Stimulated activated CD4-positive, alpha-beta T cell treated with anti-CD3 and anti-CD28 coated beads, TNF-alpha, amount 100 ng/mL, for 48 hours (primary cell): ENCODE data around the gene TPT1.

ENCODE experiments used
- DNase-seq, 3 donors: peaks; one replicate each; pipeline ENCODE4 v3.0.0-alpha.2; 2020; ENCODE audit warnings: low read depth in 3 of 3

TPT1 gene

DNA sequence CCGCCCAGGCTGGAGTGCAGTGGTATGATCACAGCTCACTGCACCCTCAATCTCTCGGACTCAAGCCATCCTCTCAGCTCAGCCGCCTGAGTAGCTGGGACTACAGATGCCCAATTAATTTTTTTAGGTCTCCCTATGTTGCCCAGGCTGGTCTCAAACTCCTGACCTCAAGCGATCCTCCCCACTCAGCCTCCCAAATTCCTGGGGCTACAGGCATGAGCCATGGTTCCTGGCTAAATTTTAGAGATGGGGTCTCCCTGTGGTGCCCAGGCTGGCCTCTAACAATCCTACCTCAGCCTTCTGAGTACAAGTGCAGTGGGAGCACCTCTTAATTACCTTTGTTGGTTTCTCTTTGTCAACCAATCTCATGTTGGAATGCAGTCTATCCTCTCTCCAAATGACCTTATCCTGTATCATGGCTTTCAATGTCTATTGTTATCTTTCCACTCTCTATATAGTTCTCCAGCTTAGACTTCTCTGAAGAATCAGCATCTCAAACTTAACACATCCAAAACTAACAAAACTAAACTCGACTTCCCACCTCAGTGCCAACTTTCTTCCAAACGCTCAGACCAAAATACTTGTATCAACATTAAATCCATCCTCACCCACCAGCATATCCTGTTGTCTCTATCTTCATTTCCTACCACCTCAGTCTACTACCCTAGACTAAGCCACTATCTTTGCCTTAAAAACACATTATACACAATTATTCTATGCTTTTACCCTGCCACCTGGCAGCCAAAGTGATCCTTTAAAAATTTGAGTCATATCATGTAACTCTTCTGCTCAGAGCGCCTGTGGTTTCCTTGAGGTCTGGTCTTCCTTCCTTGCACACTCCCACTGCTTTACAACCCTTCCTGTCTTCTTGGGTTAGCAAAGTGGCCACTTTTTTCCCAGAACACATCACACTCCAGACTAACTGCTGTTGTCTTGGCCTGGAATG is 6.7 kb downstream of the TPT1 start:
- DNase-seq, result peak in 1 of 3 donors; percentile 13

DNA sequence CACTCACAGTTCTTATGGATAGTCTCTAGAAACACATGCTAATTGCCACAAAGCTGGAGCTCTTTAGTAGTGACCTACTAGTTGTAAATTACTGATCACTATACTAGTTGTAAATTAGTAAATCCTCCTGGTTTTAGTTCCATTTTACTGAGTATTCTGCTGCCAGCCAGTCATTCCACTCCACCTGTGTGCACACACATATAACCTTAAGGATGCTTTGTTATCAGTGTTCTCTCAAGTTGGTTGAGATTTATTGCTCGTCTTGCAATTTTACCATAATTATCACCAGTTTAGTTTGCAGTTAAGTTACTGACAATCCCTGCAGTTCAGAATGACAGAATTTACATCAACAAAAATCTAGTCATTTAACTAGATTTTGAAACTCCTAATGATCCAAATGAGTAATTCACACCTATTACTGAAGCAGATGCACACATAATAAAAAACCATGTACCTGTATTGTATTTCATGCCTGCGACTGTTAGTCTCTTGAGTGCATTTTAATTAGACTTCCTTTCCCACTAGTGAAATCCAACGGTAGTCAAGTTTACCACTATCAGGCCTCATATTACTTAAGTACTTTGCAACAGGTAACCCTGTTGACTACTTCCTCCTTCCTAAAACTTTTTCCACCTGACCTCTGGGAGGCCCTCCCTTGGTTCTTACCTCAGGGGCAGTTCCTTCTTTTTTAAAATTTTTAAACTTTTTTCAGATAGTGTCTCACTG is 7.6 kb downstream of the TPT1 start:
- DNase-seq, result no peak

DNA sequence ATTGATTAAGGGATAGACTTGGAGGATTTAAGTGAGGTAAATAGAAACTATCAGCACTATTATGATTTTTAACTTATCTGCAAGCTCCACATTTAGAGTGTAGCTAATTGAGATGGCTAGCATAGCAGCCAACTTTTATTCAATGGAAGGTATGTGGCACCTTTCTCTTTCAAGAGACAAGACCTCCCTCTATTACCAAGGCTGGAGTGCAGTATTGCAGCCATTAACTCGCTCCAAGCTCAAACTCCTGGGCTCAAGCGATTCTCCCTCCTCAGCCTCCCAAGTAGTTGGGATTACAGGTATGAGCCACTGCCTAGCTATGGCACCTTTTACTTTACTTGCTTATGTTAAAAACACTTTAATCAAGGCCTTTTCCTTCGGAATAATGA is 8.2 kb downstream of the TPT1 start:
- DNase-seq, result no peak

DNA sequence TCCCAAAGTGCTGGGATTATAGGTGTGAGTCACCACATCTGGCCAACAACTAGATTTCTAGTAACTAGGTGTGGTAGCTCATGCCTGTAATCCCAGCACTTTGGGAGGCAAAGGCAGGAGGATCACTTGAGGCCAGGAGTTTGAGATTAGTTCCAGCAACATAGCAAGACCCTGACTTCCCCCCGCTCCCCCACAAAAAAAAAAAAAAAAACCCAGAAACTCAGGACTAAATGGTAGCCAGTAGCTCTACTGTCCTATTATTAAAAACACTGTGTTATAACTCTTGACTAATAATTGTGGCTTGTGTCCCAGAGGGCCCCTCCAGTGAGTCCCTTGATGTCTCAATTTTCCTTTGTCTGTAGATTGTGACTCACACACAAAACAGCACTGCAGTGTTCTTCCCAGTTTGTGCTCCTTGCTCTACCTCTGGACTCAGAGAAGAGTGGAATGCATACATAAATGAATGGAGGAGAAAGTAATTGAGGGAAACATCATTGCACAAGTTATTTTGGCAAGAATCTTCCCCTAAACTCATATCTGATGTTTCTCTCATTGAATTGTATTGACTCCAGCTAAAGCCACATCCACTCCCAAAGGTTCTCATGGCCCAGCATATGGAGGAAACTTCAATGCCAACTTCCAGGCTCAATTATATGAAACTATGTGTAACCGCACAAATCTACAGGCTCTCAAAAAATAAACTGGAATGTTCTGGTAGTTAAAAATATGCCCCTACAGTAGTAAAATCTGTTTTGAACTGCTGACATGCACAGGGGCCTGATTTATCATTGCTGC is 8.8 kb downstream of the TPT1 start:
- DNase-seq, result no peak

DNA sequence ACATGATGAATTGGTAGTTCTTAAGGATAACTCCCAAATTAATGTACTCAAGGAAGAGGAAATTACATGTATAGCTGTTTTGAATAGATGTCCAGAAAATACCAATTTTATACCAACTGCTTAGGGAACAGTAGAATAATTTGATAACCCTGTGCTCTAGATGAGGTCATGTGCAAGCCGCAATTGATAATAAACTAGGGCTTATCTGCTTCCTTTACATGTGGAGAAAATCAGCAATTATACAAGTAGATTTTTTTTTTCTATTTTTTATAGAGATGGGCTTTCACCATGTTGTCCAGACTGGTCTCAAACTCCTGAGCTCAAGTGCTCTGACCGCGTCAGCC is 9.3 kb downstream of the TPT1 start:
- DNase-seq, result no peak

DNA sequence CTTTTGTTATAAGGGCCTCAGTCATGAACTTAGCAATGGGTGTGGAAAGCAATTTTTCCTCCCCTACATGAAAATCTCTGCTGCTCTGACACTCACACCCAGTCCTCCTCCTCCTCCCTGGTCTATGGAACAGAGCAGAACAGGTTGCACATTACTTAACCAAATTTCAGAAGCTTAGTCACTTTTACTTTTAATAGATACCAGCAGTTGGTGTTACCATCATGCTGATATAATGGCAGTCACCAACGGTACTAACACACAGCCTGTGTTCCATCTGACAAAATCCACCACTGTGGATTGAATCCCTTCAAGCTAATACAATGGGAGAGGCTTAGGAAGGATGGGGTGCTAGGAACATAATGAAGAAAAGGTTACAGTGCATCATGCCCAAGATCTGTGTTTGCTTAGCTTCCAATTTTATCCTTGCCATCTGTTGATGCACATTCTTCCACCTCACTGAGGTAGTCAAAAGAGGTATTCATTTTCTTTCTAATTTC is 9.8 kb downstream of the TPT1 start:
- DNase-seq, result no peak

DNA sequence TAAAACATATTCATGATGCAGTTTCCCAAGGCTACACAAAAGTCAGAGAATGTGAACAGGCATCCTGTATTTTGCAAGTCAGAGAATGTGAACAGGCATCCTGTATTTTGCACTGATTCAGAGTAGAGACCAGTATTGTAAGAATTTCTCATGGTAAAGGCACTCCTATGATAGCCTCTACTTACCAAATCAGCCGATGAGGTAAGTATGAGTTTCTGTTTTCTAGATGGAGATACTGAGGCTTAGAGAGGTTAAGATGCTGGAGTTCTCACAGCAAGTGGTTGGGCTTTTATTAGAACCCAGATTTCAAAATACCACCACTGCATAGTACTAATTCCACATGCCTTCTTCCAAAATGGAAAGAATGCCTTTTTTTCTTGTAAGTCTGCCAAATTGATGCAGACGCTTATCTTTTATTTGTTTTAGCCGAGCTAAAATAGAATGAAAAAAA is 12.3 kb downstream of the TPT1 start:
- no peak for DNase-seq

DNA sequence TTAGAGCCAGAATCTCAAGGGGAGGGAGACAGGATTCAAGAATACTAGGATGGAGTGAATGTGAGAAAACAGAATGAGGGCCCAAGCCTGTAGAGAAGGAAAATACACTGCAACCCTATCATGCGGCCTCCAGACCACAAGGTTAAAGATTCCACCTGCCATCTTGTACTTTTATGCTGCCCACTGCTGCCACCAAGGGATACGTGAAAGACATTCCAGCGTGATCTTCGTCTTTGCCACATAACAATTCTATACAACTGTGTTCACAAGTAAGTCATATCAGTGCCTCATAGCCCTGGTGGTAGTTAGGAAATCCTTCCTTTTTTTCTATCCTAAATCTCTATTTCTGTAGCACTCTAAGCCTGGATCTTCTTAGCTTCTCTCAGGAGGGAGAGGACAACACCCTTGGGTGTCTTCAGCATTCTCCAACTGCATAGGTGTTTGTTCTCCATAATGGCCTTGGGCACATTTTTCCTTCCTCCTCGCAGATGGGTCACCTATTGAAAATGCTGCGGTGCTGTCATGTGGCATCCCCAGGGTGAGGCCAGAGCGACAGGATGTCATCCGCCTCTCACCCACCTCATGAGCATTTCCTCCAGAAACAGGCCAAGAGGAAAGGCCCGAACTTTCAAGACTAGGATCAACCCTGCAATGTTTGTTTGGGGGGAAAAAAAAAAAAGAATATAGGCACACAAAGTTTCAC is 13.6 kb downstream of the TPT1 start:
- no peak for DNase-seq

DNA sequence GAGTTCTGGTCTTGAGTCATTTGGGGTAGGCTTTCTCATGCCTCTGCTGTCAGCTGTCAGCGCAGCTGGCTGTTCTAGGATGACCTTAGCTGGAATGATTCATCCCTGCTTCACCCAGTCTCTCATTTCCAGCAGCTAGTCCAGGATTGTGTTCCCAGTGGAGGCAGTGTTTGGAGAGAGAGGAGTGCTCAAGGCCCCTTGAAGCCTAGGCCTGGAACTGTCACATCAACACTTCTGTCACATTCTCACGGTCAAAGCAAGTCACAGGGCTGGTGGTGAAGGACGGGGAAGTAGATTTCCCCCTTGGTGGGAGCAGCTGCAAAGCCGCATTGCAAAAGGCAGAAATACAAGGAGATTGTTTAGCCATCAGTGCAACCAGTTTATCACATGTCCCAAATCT is 15.2 kb downstream of the TPT1 start:
- no peak for DNase-seq

DNA sequence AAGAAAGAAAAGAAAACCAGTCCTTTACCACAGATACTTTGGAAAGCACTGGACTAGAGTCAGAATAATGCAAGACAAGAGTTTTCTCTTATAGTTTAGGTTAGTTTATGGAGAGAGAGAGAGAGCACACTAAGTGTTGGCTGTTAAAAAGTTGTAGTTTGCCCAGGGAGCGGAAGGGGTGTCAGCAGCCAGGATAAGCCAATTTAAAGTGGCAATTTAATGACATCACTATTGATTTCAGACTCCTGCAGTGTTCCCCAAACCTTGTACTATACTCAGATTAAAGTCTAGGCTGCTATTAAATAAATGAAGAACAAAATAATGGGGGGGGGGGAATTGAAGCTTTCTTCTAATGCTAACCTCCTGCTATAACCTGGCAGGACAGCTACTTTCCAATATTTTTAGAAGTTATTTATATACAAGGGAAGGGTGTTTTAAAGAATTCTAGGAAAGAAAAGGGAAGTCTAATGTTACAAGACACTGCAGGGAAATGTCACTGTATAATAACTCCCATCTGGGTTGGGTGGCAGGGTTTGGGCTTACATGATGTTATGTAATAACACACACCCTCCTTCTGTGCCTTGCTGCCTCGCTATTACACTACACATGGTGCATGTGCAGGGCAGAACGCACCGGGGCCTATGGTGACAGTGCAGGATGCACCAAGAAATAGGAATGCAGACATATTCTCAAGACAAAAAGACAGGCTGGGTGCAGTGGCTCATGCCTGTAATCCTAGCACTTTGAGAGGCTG is 19.9 kb downstream of the TPT1 start:
- no peak for DNase-seq

DNA sequence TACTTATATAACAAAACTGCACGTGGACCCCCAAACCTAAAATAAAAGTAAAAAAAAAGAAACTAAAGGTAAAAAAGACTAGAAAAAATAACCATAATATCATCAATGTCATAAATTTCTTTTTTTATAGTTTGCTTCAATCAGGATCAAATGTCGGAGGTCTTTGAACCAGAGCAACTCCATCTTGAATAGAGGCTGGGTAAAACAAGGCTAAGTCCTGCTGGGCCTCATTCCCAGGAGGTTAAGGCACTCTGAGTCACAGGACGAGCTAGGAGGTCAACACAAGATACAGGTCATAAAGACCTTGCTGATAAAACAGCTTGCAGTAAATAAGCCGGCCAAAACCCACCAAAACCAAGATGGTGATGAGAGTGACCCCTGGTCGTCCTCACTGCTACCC is 24.0 kb downstream of the TPT1 start:
- DNase-seq, result no peak

DNA sequence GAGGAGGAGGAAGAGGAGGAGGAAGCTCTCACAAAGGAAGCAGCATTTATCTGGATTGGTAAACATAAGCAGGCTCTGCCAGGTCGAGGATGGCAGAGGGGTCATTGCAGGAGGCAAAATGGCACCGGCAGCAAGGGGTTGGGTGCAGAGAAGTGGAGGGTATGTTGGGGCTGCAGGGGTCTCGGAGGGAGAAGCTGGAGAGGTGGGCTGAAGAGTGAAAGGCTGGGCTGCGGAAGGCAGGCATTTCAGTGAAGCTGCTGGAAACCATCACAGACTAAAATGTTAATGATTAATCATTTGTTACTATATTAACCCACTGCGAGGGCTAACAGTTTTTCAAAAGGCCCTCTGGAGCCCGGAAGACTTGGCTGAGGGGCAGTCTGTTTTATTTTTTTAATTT is 24.6 kb downstream of the TPT1 start:
- DNase-seq, result no peak

DNA sequence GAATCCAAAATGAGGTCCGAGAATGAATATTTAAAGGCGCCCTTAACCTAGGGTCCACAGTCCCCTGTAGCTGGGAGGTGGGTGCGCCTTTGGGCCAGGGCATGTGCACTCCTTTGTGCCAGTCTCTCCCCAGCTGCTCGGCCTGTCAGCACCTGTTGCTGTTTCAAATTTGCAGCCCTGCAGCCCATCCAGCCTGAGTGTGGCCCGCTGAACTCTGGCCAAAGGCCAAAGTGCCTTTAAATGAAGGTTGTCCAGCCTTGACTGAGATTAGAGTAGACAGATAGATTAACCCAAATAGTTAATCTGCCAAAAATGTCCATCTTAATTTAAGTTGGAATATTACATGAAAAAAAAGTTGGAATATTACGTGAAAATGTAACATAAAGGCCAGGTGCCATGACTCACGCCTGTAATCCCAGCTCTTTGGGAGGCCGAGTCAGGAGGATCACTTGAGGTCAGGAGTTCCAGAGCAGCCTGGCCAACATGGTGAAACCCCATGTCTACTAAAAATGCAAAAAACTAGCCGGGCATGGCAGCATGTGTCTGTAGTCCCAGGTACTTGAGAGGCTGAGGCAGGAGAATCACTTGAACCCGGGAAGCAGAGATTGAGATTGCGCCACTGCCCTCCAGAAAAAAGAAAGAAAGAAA is 25.3 kb downstream of the TPT1 start:
- DNase-seq, result no peak

DNA sequence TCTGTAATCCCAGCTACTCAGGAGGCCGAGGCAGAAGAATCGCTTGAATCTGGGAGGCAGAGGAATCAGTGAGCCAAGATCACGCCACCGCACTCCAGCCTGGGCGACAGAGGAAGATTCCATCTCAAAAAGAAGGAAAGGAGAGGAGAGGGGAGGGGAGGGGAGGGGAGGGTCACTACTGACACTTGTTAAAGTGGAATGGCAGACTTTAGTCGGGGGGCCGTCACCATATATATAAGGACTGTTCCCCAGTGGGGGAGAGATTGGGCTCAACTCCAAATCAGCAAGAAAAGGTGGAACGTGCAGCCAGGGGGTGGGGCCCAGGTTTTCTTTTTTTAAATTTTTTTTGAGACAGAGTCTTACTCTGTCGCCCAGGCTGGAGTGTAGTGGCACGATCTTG is 26.2 kb downstream of the TPT1 start:
- DNase-seq, result no peak

DNA sequence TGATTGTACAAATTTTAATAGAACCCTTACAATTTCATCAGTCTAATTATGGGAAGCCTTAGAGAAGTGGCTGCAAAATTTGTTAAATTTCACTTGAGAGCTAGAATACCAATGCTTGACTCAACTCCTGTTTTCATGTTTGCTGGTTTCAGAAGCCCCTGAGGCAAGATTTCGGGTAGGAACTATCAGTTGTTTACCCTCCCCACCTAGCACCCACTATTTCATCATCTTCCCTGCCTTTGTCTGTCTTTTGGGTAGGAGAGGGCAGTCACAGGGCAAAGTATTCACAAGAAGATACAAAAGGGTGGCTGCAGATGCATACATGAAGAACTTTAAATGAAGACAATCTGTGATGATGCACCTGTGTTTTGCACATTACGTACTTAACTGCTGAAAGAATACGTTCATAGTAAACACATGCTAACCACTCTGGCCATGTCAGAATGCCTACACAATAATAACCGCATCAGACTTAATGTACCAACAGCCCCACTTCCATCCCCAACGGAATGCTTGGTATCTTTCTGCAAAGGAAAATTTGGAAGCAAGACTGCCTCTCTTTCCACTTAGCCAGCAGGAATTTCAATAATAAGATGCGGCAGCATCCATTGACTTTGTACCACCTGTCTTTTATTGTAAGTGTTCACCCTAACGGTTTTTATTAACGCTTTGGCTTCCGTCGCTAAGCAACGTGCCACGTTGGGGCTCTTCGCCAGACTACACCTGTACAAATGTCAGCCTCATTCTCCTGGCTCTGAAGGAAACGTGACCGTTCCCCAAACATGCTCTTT is 30.4 kb downstream of the TPT1 start:
- DNase-seq, result no peak

DNA sequence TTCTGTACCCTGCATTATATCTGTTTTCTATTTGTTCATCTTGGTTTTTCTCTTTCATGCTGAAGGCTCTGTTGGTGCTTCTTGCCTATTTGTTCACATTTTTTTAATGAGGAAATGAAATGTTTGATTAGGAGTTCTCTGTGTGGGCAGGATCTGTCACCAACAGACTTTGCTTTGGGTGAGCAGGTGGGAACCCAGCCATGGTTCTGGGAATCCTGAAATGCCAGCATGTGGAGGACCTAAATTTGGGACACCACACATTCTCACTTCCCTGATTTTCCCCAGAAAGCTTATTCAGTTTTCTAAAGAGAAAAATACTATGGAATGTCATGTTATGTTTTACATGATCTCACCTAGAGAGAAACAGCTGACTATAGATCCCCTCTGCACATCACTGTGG is 34.0 kb downstream of the TPT1 start:
- DNase-seq, result no peak

DNA sequence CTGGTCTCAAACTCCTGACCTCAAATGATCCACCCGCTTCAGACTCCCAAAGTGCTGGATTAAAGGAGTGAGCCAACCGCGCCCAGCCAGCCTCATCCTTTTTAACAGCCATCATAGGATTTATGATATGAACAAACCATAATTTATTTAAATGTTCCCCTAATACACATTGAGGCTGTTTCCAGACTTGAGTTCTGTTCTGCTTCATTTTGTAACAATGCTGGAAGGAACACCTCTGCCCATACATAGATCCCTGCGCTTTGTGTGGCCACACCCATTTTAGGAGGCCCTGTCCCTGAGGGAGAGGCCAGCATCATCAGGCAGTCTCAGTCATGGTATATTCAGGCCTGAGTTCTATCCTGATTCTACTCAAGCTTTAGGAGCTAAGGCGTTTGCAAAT is 35.9 kb downstream of the TPT1 start:
- DNase-seq, result no peak

DNA sequence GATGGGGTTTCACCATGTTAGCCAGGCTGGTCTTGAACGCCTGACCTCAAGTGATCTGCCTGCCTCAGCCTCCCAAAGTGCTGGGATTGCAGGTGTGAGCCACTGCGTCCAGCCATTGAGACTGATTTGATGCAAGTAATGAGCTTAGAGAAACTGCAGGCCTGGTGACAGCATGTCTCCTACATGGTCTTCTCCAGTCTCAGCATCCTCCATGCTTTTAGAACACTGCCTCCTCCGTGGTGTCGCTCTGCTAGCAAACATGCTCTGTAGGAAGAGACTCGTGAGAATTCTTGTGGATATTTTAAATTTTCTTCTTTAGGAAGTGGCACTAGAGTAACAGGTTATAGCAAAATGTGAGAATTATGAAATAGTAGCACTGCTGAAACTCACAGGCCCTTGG is 37.1 kb downstream of the TPT1 start:
- no peak for DNase-seq

DNA sequence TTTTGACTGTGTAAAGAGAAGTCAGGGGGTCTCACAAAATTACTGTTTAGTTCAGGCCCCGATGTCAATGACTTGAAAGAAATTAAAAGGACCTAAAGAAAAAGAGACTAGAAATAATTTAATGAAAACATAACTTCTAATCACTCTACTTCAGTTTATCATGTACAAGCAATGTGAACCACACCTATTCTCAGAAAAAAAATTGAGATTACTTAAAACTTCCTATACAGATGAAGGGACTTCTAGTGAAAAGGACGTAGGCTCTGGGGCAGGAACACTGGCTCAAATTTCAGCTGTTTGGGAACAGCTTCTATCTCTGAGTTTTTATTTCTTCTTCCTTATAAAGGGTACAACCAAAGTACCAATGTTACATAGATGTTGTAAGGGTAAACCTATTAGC is 38.0 kb downstream of the TPT1 start:
- DNase-seq, result no peak

DNA sequence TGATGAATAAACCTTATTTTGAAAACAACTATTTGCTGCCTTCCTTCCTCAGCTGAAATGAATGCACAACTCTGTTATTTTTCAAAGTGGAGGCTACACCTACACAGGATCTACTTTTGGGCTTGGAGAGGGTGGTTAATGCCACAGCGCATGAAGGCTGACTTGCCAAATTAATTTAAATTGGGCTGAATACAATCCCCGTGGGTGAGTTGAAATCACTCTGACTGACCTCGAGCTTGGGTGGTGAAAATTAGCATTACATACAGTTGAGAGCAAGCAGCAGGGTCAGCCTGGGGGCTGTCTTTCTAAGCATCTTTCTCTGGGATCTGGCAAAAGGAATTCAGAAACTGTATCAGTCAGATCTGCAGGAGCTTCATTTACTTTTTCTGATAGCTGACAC is 38.5 kb downstream of the TPT1 start:
- DNase-seq, result no peak
